GM21381 (cell line): ENCODE measurements around the gene NREP.
A peak's percentile ranks its signal among the peaks of the same experiment; 100 is the strongest.
"Not testable (repeated sequence)": the region's sequence is repeated elsewhere in the genome, so short reads cannot be mapped to it uniquely, and the experiment has no call there.

ENCODE experiments used
- ATAC-seq: cut with Tn5 transposase; IDR thresholded peaks from one replicate; pipeline ENCODE4 v1.9.1; 2021; ENCODE audit warnings: mild to moderate bottlenecking, moderate library complexity; ENCODE audit not compliant: unreplicated experiment

The NREP gene

GRCh38 chr5:111741278-111741677, 15.7 kb downstream of the NREP start:
- ATAC-seq: peak; percentile 60

- no peak for ATAC-seq
Observed at GRCh38 chr5:111739416-111739815, 17.6 kb downstream of the NREP start.

GRCh38 chr5:111738118-111738517, 18.9 kb downstream of the NREP start:
- no peak for ATAC-seq

GRCh38 chr5:111737716-111738115, 19.3 kb downstream of the NREP start:
- ATAC-seq: no peak

GRCh38 chr5:111735583-111736270, 21.3 kb downstream of the NREP start:
- ATAC-seq: no peak

- ATAC-seq: no peak
Observed at GRCh38 chr5:111734597-111734996, 22.4 kb downstream of the NREP start.

GRCh38 chr5:111734013-111734412, 23.0 kb downstream of the NREP start:
- no peak for ATAC-seq

GRCh38 chr5:111733571-111733970, 23.4 kb downstream of the NREP start:
- no peak for ATAC-seq

GRCh38 chr5:111731638-111732037, 25.4 kb downstream of the NREP start:
- ATAC-seq: no peak

GRCh38 chr5:111730659-111731382, 26.2 kb downstream of the NREP start:
- no peak for ATAC-seq

GRCh38 chr5:111728941-111729340, 28.1 kb downstream of the NREP start:
- ATAC-seq: no peak

GRCh38 chr5:111726986-111727385, 30.0 kb downstream of the NREP start:
- no peak for ATAC-seq

- ATAC-seq: no peak
Observed at GRCh38 chr5:111722140-111722539, 34.9 kb downstream of the NREP start.

- no peak for ATAC-seq
Observed at GRCh38 chr5:111720333-111720890, 36.6 kb downstream of the NREP start.

GRCh38 chr5:111719773-111720172, 37.2 kb downstream of the NREP start:
- ATAC-seq: no peak

GRCh38 chr5:111716789-111717188, 40.2 kb downstream of the NREP start:
- ATAC-seq: not testable (repeated sequence)

GRCh38 chr5:111707630-111708164, 49.3 kb downstream of the NREP start:
- ATAC-seq: no peak

GRCh38 chr5:111706345-111706744, 50.6 kb downstream of the NREP start:
- no peak for ATAC-seq

GRCh38 chr5:111704452-111705085, 52.4 kb downstream of the NREP start:
- peak; percentile 57 for ATAC-seq

GRCh38 chr5:111703662-111704061, 53.3 kb downstream of the NREP start:
- ATAC-seq: peak; percentile 96

GRCh38 chr5:111699976-111700375, 57.0 kb downstream of the NREP start:
- no peak for ATAC-seq
